Suprapubic skin (tissue), 4 donors: ENCODE measurements around the gene RAB31. TPM values are rescaled to one million over a fixed set of nuclear protein-coding genes. Genes with fewer than 3 reads are reported as not detected.

Experiments used
- DNase-seq, 2 donors: peaks; one replicate each; pipeline ENCODE4 v3.0.0-alpha.2; 2019; ENCODE audit warnings: low spot score in 2 of 2
- H3K27ac ChIP-seq: fragments of 200-600 bp; sonication (generic); one replicate; pipeline ENCODE4 v1.5.1; 2019
- H3K27me3 ChIP-seq: fragments of 200-600 bp; sonication (generic); one replicate; pipeline ENCODE4 v1.5.1; 2019
- H3K36me3 ChIP-seq: fragments of 200-600 bp; sonication (generic); one replicate; pipeline ENCODE4 v1.5.1; 2019
- H3K4me1 ChIP-seq: fragments of 200-600 bp; sonication (generic); one replicate; pipeline ENCODE4 v1.5.1; 2019
- H3K4me3 ChIP-seq: fragments of 200-600 bp; sonication (generic); one replicate; pipeline ENCODE4 v1.5.1; 2019; ENCODE audit warnings: mild to moderate bottlenecking
- H3K9me3 ChIP-seq: fragments of 200-600 bp; sonication (generic); one replicate; pipeline ENCODE4 v1.5.1; 2019
- CTCF ChIP-seq, 2 donors: fragments of 200-600 bp in 1 of 2; fragments of 450-650 bp in 1 of 2; sonication (generic) in 1 of 2; IDR thresholded peaks; one replicate each; pipeline ENCODE4 v1.5.1; 2016 to 2019; ENCODE audit warnings: antibody characterized with exemption in 2 of 2, mild to moderate bottlenecking in 1 of 2, moderate library complexity in 1 of 2
- EP300 ChIP-seq: sonication (generic); formaldehyde crosslinking; IDR thresholded peaks from one replicate; pipeline ENCODE4 v1.6.1; 2017; ENCODE audit warnings: antibody characterized with exemption
- POLR2A ChIP-seq, 2 donors: fragments of 450-650 bp; IDR thresholded peaks; one replicate each; pipeline ENCODE4 v1.6.1; 2017; ENCODE audit warnings: antibody characterized with exemption in 2 of 2, mild to moderate bottlenecking in 2 of 2, moderate library complexity in 2 of 2
- POLR2AphosphoS5 ChIP-seq, 3 donors: sonication (generic); formaldehyde crosslinking; IDR thresholded peaks; one replicate each; pipeline ENCODE4 v1.6.1; 2017; ENCODE audit warnings: antibody characterized with exemption in 3 of 3
- WGBS: methylation state at CpG from one replicate; pipeline ENCODE4 v1.1.5; 2018; 5-methylcytosine and 5-hydroxymethylcytosine counted together
- total RNA-seq, 4 donors: library from RNA; depleted of rRNA; stranded (reverse); fragments of >200 nt; gene quantifications; one replicate each; pipeline ENCODE4 v1.1.0, GENCODE V29; 2016

The RAB31 gene
- total RNA-seq, 4 donors from 2014 or later, result 5.8 to 15.2 (median 11.4) TPM

- Histone ChIP-seq H3K4me3 (no peak overlapping the region), H3K36me3 (no peaks in the 10 kb centered on the region), H3K9me3 (no peaks in the 10 kb centered on the region), H3K27ac (no peak overlapping the region), H3K27me3 (no peaks in the 10 kb centered on the region), H3K4me1 (no peaks in the 10 kb centered on the region)
- DNase-seq, result no peak
- WGBS, result 80% methylated on average over 4 of the region's 4 CpGs
- TF ChIP-seq POLR2AphosphoS5 (IDR thresholded peaks at IDR 0.05), result no peak
- TF ChIP-seq POLR2A (IDR thresholded peaks at IDR 0.05), result no peak
Observed at GRCh38 chr18:9861933-9862332, 153.8 kb downstream of the RAB31 start.

GRCh38 chr18:9862686-9863085 lies 154.6 kb downstream of the RAB31 start:
- Histone ChIP-seq H3K4me3 (no peak overlapping the region), H3K36me3 (no peaks in the 10 kb centered on the region), H3K4me1 (no peaks in the 10 kb centered on the region), H3K27ac (no peak overlapping the region), H3K27me3 (no peaks in the 10 kb centered on the region), H3K9me3 (no peaks in the 10 kb centered on the region)
- no peak for DNase-seq
- WGBS, result 70% methylated on average over 3 of the region's 3 CpGs
- TF ChIP-seq CTCF (IDR thresholded peaks at IDR 0.05) (no peak), POLR2AphosphoS5 (IDR thresholded peaks at IDR 0.05) (no peak)

- H3K4me3 ChIP-seq, result no peak overlapping the region
- H3K27me3 ChIP-seq, result no peaks in the 10 kb centered on the region
- no peaks in the 10 kb centered on the region for H3K36me3 ChIP-seq
- DNase-seq, result no peak
- no peak overlapping the region for H3K27ac ChIP-seq
- H3K4me1 ChIP-seq, result no peaks in the 10 kb centered on the region
- TF ChIP-seq POLR2AphosphoS5 (IDR thresholded peaks at IDR 0.05) (no peak), POLR2A (IDR thresholded peaks at IDR 0.05) (no peak), CTCF (IDR thresholded peaks at IDR 0.05) (no peak), EP300 (no peak)
- 62% methylated on average over 2 of the region's 2 CpGs for WGBS
- no peaks in the 10 kb centered on the region for H3K9me3 ChIP-seq
Observed at GRCh38 chr18:9863282-9863681, 155.2 kb downstream of the RAB31 start.

GRCh38 chr18:9865764-9866490 lies 157.8 kb downstream of the RAB31 start:
- no peak for TF ChIP-seq CTCF (IDR thresholded peaks at IDR 0.05)
- TF ChIP-seq POLR2AphosphoS5 (IDR thresholded peaks at IDR 0.05), result no peak
- no peak for TF ChIP-seq EP300
- no peak for TF ChIP-seq POLR2A (IDR thresholded peaks at IDR 0.05)
- no peak for DNase-seq
- Histone ChIP-seq H3K4me3 (no peak overlapping the region), H3K9me3 (no peaks in the 10 kb centered on the region), H3K27ac (no peak overlapping the region), H3K36me3 (no peaks in the 10 kb centered on the region), H3K27me3 (no peaks in the 10 kb centered on the region), H3K4me1 (peaks cover 14% of the 10 kb centered on the region)
- 96% methylated on average over 7 of the region's 7 CpGs for WGBS

- 94% methylated on average over 3 of the region's 3 CpGs for WGBS
- H3K27ac ChIP-seq, result no peak overlapping the region
- DNase-seq, result no peak
- H3K4me1 ChIP-seq, result peaks cover 14% of the 10 kb centered on the region
- H3K9me3 ChIP-seq, result no peaks in the 10 kb centered on the region
- TF ChIP-seq EP300 (no peak), POLR2AphosphoS5 (IDR thresholded peaks at IDR 0.05) (no peak), CTCF (IDR thresholded peaks at IDR 0.05) (no peak), POLR2A (IDR thresholded peaks at IDR 0.05) (no peak)
- no peaks in the 10 kb centered on the region for H3K36me3 ChIP-seq
- no peaks in the 10 kb centered on the region for H3K27me3 ChIP-seq
- H3K4me3 ChIP-seq, result no peak overlapping the region
Observed at GRCh38 chr18:9866627-9867026, 158.5 kb downstream of the RAB31 start.
